Measurements from ENCODE around the gene ST6GALNAC4.

- TF ChIP-seq CTCF (IDR thresholded peaks at IDR 0.05) (no peak), EZH2 (IDR thresholded peaks at IDR 0.05) (no peak)
Measured at GRCh38 chr9:127961613-127962155, 44.8 kb upstream of the ST6GALNAC4 start.
